HG02943 (cell line): ENCODE measurements around the gene PTPRB.

Source experiments
- ATAC-seq: cut with Tn5 transposase; IDR thresholded peaks from one replicate; pipeline ENCODE4 v1.9.1; 2021; ENCODE audit warnings: mild to moderate bottlenecking, low read depth, moderate library complexity; ENCODE audit not compliant: unreplicated experiment

PTPRB gene

DNA sequence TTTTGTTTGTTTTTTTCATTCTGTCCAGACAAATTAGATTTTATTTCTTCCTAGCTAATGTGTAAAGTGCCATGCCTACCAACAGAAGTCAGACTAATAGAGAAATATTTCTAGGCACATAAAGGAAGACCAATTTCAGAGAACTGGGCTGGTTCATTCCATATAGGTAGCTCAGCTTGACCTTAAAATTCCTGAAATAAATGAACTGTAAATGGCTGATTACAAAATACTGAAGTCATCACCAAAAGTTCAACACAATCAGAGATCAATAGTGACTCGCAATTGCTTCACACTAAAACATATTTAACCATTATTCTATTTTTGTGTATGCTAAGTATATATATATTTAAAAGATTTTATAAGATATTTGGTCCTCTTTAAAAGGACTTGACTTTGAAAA, 34.2 kb downstream of the PTPRB start:
- ATAC-seq, result no peak

DNA sequence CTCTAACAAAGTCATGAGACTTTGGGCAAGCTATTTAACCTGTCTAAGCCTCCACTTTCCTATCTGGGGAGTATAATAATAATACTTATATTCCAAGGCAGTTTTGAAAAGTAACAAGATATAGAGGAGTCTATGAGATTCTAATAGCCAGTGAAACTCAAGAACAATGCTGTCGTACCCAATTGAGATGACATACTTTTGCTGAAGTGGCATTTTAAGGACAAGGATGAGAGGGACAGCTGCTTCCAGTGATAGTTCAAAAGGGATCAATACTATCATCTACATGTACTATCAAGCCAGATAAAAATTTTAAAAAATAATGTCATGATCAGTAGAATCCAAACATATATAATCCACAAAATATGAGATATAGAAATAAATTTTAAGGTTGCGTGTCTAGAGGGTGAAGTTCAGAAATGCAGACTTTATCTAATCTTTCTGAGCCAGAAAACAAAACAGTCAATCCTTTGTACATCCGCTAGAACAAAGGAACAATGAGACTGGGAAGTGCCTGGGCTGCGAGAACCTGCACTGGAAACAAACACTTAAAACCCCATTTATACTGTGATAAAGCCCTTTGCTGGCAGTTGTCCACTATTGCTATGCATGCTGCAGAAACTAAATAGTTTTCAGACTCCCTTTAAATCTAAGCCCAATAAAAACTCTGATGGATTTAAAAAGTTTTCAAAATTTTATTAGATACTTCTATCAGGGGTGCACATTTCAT, 38.6 kb downstream of the PTPRB start:
- ATAC-seq, result no peak

DNA sequence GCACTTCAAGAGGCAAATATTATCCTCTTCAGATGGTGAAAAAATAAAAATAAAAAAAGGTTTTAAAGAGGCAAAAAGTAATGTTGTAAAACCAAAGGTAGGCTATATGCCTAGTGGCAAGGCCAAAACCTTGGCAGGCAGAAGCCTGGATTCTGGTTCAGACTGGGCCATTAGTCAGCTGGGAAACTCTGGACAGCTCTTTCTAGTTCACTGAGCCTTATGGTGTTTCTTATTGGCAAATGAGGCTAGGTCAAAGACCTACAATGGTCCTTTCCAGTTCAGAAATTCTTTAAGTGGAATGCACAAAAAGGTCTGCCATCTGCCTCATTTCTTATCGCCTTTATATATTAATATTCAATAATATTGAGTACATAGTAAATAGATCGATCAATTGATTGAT, 44.6 kb downstream of the PTPRB start:
- no peak for ATAC-seq

DNA sequence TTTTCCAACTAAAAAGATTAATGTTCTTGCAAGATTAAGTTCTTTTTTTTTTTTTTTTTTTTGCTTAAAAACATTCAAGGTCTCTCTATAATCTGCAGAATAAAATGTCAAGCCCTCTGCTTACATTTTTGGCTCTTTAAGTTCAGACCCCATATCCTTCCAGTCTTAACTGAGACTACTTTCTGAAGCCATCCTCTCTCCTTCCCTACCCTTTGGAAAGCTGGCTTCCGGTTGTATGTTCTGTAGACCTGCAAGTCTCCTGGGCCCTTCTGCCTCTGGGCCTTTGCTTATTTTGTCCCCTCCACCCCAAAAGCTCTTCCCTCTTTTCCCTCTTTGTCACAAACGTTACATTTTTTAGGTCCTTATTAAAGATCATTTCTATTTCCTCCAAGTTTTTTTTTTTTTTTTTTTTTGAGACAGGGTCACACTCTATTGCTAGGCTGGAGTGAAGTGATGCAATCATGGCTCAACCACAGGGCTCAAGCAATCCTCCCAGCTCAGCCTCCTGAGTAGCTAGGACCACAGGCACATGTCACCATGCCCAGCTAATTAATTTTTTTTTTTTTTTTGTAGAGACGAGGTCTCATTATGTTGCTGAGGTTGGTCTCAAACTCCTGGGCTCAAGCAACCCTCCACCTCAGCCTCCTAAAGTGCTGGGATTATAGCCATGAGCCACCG, 46.5 kb downstream of the PTPRB start:
- ATAC-seq, result no peak

- peak; percentile 79 for ATAC-seq
Observed at GRCh38 chr12:70590051-70590450, 47.2 kb downstream of the PTPRB start.

- ATAC-seq, result no peak
Observed at GRCh38 chr12:70584332-70584731, 52.9 kb downstream of the PTPRB start.

- ATAC-seq, result no peak
Observed at GRCh38 chr12:70583251-70583650, 54.0 kb downstream of the PTPRB start.

DNA sequence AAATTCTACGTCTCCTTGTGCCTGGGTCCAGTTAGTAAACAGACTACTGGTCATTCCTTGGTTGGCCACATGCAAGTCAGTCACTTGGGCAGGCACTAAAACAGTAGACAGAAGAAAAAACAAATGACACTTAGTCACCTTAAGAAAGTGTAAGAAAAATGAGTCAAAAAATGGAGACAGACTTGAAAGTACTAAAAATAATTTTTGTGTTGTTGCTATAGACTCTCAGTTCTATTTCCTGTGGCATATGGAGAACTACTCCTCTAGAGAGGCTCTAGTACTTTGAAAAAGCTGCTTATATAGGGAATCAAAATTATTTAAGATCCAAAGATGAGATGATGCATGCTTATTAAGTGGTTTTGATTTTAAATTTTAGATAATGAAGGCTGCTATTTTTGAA, 56.0 kb downstream of the PTPRB start:
- ATAC-seq, result no peak

- ATAC-seq, result no peak
Observed at GRCh38 chr12:70577283-70577634, 60.0 kb downstream of the PTPRB start.

GRCh38 chr12:70576341-70577282, 60.6 kb downstream of the PTPRB start:
- ATAC-seq, result no peak

DNA sequence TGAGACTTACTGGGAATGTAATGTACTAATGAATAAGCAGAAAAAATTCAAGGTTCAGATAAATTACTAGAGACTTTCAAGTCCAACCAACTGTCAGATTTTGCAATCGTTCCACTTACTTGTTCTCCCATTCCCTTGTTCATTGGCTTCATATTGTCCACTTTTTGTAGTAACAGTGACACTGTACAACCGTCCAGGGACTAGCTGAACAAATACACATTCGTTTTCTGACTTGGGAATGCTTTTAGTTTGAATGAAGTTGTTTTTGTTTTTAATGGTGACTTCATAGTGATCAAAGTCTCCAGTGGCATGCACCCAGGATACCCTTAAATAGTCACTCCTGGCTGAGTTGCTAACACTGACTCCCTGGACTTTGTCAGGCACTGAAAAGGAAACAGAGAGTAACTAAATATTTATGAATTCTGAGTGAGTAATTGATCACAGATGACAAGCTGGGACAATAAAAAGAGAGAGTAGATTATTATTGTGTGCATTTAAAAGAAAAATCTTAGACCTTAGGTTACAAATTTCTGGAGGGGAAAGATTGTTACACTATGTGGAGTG, 65.4 kb downstream of the PTPRB start:
- ATAC-seq, result no peak

DNA sequence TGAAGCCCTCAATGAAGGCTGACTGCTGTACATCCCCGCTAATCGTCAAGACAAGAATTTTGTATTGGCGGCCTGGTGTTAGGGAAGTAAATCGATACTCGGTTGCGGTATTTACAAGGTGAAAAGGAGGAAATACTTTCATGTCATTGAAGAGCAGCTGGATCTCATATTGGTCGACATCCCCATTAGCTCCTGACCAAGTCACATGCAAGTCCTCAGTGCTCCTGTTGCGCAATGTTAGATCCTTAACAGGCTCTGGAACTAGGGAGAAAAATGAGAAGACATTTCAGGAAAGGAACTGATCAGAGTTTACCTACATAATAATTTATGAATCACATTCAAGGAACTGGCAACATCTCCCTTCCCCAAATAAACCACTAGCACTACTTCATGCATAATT, 66.2 kb downstream of the PTPRB start:
- no peak for ATAC-seq

DNA sequence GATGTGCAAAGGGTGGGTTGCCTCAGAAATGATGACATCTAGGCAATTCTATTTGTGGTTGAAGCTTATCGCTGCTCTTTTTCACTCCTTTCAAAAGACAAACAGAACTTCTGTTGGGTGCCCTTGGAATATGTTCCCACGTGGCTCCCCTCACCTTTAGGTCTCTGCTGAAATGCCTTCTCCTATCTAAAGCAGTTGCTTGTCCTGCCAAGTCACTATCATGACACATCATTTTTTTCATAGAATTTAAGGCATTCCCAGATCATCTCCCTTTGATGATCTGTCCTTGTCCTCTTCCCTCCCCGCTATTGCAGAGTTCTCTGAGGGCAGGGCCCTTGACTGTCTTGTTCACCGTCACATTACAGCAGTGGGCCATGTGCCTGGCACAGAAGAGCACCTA, 75.7 kb downstream of the PTPRB start:
- ATAC-seq, result no peak

DNA sequence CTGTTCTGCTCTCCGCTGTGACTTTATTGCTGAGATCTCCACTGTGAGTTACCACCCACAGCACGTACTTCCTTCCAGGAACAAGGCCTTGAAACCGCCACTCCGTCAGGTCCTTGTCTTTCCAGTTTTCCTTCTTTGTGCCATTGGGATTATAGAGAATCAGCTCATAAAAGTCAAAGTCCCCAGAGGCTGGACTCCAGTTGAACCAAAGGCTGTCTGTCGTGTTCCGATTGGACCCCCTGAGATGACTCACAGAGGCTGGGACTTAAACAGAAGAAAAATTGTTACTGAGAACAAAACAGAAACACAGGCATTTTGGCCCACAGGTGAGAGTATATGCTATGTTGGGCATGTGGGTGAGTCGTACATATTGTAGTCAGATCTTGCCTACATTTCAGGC, 76.6 kb downstream of the PTPRB start:
- ATAC-seq, result no peak

- no peak for ATAC-seq
Observed at GRCh38 chr12:70559390-70559789, 77.8 kb downstream of the PTPRB start.

DNA sequence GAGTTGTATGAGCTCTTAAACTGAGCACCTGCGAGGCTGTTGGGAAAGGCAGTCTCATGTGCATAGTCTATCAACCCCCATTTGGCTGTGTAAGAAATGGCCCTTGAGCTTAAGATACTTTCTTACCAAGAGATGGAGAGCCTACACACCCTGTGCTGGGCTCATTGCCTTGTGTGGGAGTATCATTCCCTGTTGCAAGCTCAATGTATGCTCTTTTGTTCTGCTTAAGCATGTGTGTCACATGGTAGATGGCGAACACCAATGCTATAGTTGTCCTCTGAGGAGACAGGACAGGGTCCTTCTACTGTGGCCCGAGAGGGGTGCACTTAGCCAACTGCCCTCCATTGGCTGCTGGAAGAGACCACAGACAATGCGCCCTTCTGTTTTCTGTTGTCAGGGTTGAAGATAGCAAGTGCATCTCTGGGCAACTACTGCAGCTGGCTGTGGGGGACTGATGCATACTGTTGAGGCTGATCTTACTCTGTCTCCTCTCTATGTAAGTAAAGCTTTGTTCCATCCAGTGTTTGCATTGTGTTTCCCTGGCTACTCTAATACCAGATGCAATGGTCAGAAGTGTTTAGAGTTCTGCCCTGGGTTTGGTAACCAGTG, 79.5 kb downstream of the PTPRB start:
- no peak for ATAC-seq

GRCh38 chr12:70556179-70556869, 80.9 kb downstream of the PTPRB start:
- no peak for ATAC-seq

- no peak for ATAC-seq
Observed at GRCh38 chr12:70555081-70555480, 82.1 kb downstream of the PTPRB start.

- ATAC-seq, result no peak
Observed at GRCh38 chr12:70553391-70553859, 83.8 kb downstream of the PTPRB start.

GRCh38 chr12:70551731-70552130, 85.5 kb downstream of the PTPRB start:
- no peak for ATAC-seq
